Measurements from ENCODE around the gene ANKMY2.
A peak's percentile ranks its signal among the peaks of the same experiment; 100 is the strongest.

ANKMY2 gene

DNA sequence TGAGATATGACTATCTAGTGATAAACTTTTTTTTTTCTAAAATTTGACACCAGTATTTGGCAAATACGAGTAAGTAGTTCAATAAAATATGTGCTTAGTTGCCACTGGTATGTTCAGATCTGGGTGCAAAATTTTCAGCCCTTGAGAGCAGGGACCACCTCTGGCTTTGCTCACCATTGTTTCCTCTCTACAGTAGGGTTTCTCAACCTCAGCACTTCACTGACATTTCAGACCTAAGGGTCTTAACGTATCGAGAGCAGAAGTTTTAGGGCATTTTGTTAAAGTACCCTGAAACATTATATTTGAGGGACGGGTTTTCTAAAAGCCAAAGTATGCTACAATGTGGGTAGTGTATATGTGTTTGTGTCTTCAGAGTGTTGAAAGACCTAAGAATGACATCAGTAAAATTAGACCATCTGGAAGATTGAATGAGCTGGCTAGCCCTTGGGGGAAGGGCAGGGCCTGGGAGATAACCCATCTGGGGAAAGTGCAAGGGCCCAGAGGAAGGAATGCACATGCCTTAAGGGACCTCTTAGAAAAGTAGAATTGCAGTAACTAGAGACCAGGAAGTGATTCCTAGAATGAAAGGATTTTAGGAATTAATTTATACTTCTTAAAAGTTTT, 12.2 kb upstream of the ANKMY2 start:
- FAIRE-seq, result no peak

- FAIRE-seq, result no peak
Observed at GRCh38 chr7:16656141-16656540, 10.6 kb upstream of the ANKMY2 start.

- no peak for FAIRE-seq
Observed at GRCh38 chr7:16655394-16655793, 9.8 kb upstream of the ANKMY2 start.

- FAIRE-seq, result no peak
Observed at GRCh38 chr7:16652888-16653287, 7.3 kb upstream of the ANKMY2 start.

- FAIRE-seq, result no peak
Observed at GRCh38 chr7:16652240-16652583, 6.7 kb upstream of the ANKMY2 start.

- FAIRE-seq, result no peak
Observed at GRCh38 chr7:16651396-16652239, 6.1 kb upstream of the ANKMY2 start.

DNA sequence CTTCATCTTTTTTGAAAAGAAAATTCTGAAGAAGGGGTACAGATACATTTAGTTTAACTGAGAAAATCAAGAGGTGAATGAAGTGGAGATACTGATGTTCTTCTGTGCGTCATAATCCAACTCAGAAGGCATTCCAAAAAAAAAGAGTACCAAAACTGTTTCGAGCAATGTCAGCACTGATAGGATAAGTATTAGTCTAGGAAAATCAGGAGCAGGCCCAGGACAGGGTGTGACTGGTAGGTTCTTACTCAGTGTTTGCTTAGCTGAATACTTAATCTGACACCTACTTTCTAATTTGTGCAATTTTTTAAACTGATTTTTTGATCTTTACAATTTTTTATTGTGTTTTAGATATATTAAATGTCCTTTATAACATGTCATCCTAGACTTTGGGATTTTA, 4.7 kb upstream of the ANKMY2 start:
- FAIRE-seq, result no peak

GRCh38 chr7:16649196-16649595, 3.6 kb upstream of the ANKMY2 start:
- FAIRE-seq, result no peak

DNA sequence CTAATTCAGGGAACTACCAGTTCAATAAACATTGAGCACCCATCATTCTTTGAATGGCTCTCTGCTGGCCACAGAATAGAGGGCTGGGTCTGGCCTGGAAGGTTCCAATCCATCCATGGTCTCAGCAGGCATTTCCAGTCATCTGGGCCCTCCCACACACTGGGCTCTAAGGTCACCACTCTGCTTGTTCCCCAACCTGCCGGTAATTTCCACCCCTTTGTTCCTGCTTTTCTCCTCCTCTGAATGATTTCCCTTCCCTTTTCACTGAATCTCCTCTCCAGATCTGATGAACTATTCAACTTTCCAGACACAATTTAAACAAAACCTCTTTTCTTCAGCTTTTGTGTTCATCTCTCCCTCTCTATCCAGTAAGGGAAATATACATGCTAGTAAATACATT, 3.0 kb upstream of the ANKMY2 start:
- no peak for FAIRE-seq

GRCh38 chr7:16647435-16647960, 1.9 kb upstream of the ANKMY2 start:
- FAIRE-seq, result no peak

- FAIRE-seq, result no peak
Observed at GRCh38 chr7:16646472-16647072, 1.0 kb upstream of the ANKMY2 start.

DNA sequence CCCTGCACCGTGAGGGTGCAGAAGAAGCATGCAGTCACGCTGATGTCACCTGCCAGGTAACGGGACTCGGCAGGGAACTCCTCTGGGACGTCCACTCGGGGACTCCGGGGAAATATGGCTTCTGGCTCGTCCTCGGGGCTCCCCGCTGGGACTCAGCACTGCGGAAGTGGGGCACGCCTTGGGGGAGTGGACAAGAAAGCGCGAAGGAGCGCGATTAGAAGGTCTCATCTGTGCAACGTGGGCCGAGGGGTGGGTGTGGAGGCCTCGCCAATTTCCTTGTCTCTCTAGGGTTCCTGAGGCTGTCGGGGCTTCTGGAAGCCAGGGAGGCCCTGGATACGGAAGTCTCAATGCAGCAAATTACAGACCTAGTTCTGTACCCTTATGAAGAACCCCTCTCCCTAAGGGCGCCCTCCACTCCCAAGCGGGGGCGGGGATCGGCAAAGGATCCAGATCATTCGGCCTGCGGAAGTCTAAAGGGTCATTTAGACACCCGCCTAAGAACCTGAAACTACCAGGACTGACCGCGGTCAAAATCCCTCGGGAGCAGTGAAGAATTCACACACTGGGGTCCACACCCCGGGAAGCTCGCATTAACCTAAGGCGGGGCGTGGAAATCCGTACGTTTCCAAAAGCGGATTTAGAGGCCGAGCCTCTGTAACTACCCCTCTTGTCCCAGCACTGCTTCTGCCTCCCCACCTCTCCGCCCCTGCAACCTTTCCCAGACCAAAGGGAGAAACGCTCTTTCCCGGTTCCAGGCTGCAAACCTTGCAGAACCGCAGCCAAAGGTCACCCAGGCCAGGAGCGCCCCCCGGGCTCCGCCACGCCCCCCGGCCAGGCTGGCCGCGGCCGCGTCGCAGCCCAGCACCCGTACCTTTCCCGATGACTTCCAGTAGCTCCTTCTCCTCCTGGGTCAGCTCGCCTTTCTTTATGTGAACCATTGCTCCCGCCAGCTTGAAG, 640 bp downstream of the ANKMY2 start:
- FAIRE-seq, result no peak

DNA sequence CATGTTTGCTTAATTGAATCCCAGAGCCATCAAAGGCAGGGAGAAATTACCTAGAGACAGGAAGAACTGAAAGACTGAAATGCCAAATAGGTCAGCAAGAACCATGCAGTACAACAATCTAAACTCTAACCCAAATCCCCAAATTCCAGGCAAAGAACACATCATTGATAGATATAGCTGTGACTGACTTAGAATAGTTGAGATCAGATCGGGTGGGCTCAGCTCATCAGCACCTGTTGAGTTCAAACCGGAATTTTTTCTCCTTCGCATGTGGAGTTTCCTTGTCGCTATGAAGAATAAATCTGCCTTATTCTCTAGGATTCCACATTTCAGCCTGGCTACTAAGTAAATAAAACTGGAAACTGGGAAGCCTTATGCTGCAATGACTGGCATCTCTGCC, 1.4 kb downstream of the ANKMY2 start:
- no peak for FAIRE-seq

- FAIRE-seq, result no peak
Observed at GRCh38 chr7:16638282-16639280, 7.0 kb downstream of the ANKMY2 start.

DNA sequence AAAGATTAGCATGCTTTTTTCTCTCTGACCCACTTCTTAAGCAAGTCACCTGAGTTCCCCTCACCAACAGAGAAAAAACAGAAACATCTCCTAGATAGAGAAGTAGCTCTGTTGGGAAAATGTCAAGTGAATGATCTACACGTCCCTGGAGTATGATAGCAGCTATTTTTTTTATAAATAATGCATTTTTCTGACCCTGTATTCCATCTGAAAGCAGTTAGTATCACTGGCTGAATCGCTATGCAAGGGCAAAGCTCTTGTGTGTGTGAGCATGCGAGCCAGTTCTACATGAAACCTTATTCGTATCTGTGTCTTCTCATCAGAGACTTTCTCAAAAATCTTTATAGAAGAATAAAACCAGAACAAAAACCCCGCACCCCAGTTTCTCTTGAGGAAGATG, 8.2 kb downstream of the ANKMY2 start:
- FAIRE-seq, result no peak

- peak; percentile 62 for FAIRE-seq
Observed at GRCh38 chr7:16636555-16637101, 8.9 kb downstream of the ANKMY2 start.

DNA sequence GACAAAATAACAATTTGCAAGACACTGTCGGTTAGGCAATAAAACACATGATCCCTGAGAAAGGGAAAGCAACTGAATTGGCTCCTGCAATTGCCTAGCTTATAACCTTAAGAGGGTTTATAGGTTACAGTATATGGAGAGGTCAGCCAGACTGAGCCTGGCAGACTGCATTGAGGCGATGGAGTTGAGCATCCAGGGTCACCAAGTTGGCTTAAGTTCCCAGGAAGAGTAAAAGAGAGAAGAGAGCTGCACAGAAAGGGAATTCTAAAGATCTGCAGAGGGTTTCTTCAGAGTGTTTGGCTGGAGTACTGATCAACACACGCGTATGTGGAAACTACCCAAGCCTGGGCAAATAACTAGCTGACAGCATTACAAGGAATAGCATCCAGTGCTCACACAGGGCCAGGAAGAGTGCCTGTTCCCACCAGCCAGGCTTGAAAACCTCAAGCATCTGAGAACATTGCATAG, 11.2 kb downstream of the ANKMY2 start:
- FAIRE-seq, result no peak

DNA sequence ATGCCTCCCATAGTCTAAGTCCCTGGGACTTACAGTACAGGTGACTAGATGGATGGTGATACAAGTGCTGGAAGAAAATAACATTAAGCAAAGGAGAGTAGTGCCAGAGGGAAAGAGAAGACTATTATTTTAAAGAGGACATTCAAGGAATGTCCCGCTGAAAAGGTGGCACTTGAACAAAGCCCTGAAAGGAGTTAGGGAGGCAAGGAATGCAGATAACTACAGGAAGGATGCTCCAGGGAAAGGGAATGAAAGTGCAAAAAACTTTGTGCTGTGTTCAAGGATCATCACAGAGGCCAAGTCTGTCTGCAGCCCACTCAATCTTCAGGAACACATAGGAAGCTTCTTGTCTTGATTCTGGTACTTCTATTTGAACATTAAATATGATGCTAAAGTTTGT, 14.9 kb downstream of the ANKMY2 start:
- no peak for FAIRE-seq

DNA sequence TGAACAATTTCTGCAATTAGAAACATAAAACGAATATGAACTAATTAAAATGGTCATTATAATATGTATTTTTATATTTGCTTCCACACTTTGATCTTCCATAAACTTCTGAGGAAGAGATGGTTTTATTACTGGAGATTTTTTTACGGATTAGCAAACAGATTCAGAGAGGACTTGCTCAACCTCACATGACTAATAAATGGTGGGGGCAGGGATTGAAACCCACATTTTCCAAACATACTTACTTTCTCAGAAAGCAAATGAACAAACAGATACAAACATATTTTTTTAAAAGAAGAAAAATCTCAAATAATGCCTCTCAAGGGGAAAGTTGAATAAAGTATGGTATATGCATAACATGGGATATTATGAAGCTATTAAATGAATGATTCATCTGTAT, 18.3 kb downstream of the ANKMY2 start:
- no peak for FAIRE-seq

DNA sequence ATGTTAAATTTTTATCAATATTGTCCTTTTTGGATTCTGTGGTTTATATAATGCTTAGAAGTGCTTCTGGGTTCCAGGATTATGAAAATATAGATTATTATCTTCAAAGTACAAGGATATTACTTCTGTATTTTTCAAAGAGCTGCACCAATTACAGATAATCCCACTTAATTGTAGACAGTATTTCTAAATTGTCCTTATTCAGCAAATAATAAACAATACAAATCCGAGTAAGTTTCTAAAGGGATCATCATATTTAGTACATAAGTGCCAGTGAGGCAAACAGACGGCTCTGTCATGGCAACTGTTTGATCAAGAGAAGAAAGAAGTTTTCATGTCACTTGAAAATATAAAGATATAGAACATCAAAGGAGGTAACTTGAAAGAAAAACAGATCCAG, 19.2 kb downstream of the ANKMY2 start:
- FAIRE-seq, result no peak

- no peak for FAIRE-seq
Observed at GRCh38 chr7:16619979-16620408, 25.6 kb downstream of the ANKMY2 start.

Measured in endometrium (tissue), 2 donors.